Stimulated activated effector memory CD8-positive, alpha-beta T cell treated with anti-CD3 and anti-CD28 coated beads, Interleukin-12 subunit alpha, Interleukin-12 subunit beta, amount 100 ng/mL, for 72 hours (primary cell): ENCODE results near the gene TRAF2.
A peak's percentile ranks its signal among the peaks of the same experiment; 100 is the strongest.

Experiments used
- ATAC-seq: fragments of 150-1000 bp; cut with Tn5 transposase; 2 replicates; pipeline ENCODE4 v1.10.0; 2021
- DNase-seq, 2 donors: peaks; one replicate each; pipeline ENCODE4 v3.0.0; 2021 to 2022; ENCODE audit warnings: low spot score in 2 of 2
- H3K27ac Mint-ChIP-seq: one replicate; pipeline ENCODE4 v1.8.0; 2022; ENCODE audit warnings: mild to moderate bottlenecking, mixed read lengths
- H3K36me3 Mint-ChIP-seq: one replicate; pipeline ENCODE4 v1.8.0; 2022; ENCODE audit warnings: mild to moderate bottlenecking, mixed read lengths
- H3K4me1 Mint-ChIP-seq: one replicate; pipeline ENCODE4 v1.8.0; 2022; ENCODE audit warnings: mixed read lengths
- H3K4me3 Mint-ChIP-seq: one replicate; pipeline ENCODE4 v1.8.0; 2022; ENCODE audit warnings: mild to moderate bottlenecking, mixed read lengths
- H3K9me3 Mint-ChIP-seq: one replicate; pipeline ENCODE4 v1.8.0; 2022; ENCODE audit warnings: mixed read lengths

The TRAF2 gene

GRCh38 chr9:136902259-136902821 lies 16.0 kb downstream of the TRAF2 start:
- H3K9me3 Mint-ChIP-seq: no peaks in the 10 kb centered on the region
- H3K4me1 Mint-ChIP-seq: peaks cover 53% of the 10 kb centered on the region
- ATAC-seq: peak; percentile 90
- H3K27ac Mint-ChIP-seq: peak overlapping the region; percentile 89
- peak; percentile 68 to 92 for DNase-seq
- H3K36me3 Mint-ChIP-seq: peaks cover 94% of the 10 kb centered on the region
- H3K4me3 Mint-ChIP-seq: peak overlapping the region; percentile 69

GRCh38 chr9:136903041-136903554 lies 16.8 kb downstream of the TRAF2 start:
- Mint-ChIP-seq H3K9me3 (no peaks in the 10 kb centered on the region), H3K36me3 (peaks cover 100% of the 10 kb centered on the region), H3K27ac (peak overlapping the region; percentile 89), H3K4me1 (peaks cover 53% of the 10 kb centered on the region), H3K4me3 (peak overlapping the region; percentile 69)
- DNase-seq (no peak), ATAC-seq (no peak)

DNA sequence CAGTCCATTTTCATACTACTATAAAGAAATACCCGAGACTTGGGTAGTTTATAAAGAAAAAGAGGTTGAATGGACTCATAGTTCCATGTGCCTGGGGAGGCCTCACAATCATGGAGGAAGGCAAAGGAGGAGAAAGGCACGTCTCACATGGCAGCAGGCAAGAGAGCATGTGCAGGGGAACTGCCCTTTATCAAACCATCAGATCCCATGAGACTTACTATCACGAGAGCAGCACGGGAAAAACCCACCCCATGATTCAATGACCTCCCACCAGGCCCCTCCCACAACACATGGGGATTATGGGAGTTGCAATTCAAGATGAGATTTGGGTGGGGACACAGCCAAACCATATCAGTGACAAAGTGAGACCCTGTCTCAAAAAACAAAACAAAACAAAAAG lies 19.9 kb downstream of the TRAF2 start:
- Mint-ChIP-seq H3K36me3 (peaks cover 100% of the 10 kb centered on the region), H3K4me3 (no peak overlapping the region), H3K4me1 (peaks cover 40% of the 10 kb centered on the region), H3K9me3 (no peaks in the 10 kb centered on the region), H3K27ac (peak overlapping the region; percentile 85)
- DNase-seq (no peak), ATAC-seq (no peak)

GRCh38 chr9:136907011-136907914 lies 20.9 kb downstream of the TRAF2 start:
- H3K27ac Mint-ChIP-seq: peak overlapping the region; percentile 85
- H3K9me3 Mint-ChIP-seq: no peaks in the 10 kb centered on the region
- DNase-seq: no peak
- peaks cover 100% of the 10 kb centered on the region for H3K36me3 Mint-ChIP-seq
- peaks cover 30% of the 10 kb centered on the region for H3K4me1 Mint-ChIP-seq
- no peak for ATAC-seq
- no peak overlapping the region for H3K4me3 Mint-ChIP-seq

GRCh38 chr9:136910197-136910900 lies 24.0 kb downstream of the TRAF2 start:
- Mint-ChIP-seq H3K27ac (no peak overlapping the region), H3K9me3 (no peaks in the 10 kb centered on the region), H3K4me1 (peaks cover 9% of the 10 kb centered on the region), H3K36me3 (peaks cover 100% of the 10 kb centered on the region), H3K4me3 (no peak overlapping the region)
- DNase-seq (no peak), ATAC-seq (no peak)

DNA sequence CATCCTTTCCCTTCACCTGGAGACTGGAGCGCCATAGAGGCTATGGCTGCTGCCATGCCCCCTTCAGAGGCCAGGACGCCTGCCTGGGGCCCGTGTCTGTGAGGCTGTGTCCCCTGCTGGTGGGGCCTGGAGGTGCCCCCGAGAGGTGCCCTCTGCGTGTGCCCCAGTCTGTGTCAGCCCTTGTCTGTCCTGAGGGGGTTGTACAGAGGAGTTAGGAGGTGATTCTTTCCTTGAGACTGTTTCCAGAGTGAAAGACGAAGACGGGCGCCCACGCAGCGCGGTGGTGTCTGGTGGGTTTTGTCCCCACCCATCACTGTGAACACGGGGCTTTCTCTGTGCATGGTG lies 24.6 kb downstream of the TRAF2 start:
- no peak overlapping the region for H3K27ac Mint-ChIP-seq
- DNase-seq (no peak), ATAC-seq (peak; percentile 52)
- no peaks in the 10 kb centered on the region for H3K9me3 Mint-ChIP-seq
- H3K4me1 Mint-ChIP-seq: peaks cover 10% of the 10 kb centered on the region
- H3K36me3 Mint-ChIP-seq: peaks cover 100% of the 10 kb centered on the region
- no peak overlapping the region for H3K4me3 Mint-ChIP-seq

GRCh38 chr9:136913701-136914438 lies 27.6 kb downstream of the TRAF2 start:
- ATAC-seq (no peak), DNase-seq (no peak)
- Mint-ChIP-seq H3K36me3 (peaks cover 100% of the 10 kb centered on the region), H3K4me3 (no peak overlapping the region), H3K27ac (peak overlapping the region; percentile 56), H3K4me1 (peaks cover 20% of the 10 kb centered on the region), H3K9me3 (no peaks in the 10 kb centered on the region)

- H3K27ac Mint-ChIP-seq: peak overlapping the region; percentile 89
- H3K9me3 Mint-ChIP-seq: no peaks in the 10 kb centered on the region
- H3K4me3 Mint-ChIP-seq: no peak overlapping the region
- H3K4me1 Mint-ChIP-seq: peaks cover 20% of the 10 kb centered on the region
- DNase-seq (no peak), ATAC-seq (peak; percentile 58)
- peaks cover 100% of the 10 kb centered on the region for H3K36me3 Mint-ChIP-seq
Measured at GRCh38 chr9:136915632-136916329, 29.5 kb downstream of the TRAF2 start.

GRCh38 chr9:136916330-136917184 lies 30.2 kb downstream of the TRAF2 start:
- peak overlapping the region; percentile 89 for H3K27ac Mint-ChIP-seq
- H3K9me3 Mint-ChIP-seq: no peaks in the 10 kb centered on the region
- ATAC-seq (peak; percentile 88), DNase-seq (no peak)
- peaks cover 20% of the 10 kb centered on the region for H3K4me1 Mint-ChIP-seq
- peaks cover 97% of the 10 kb centered on the region for H3K36me3 Mint-ChIP-seq
- no peak overlapping the region for H3K4me3 Mint-ChIP-seq

GRCh38 chr9:136917902-136918301 lies 31.6 kb downstream of the TRAF2 start:
- Mint-ChIP-seq H3K9me3 (no peaks in the 10 kb centered on the region), H3K27ac (no peak overlapping the region), H3K4me1 (peaks cover 20% of the 10 kb centered on the region), H3K4me3 (no peak overlapping the region), H3K36me3 (peaks cover 95% of the 10 kb centered on the region)
- DNase-seq (no peak), ATAC-seq (no peak)

GRCh38 chr9:136920069-136920468 lies 33.8 kb downstream of the TRAF2 start:
- H3K4me3 Mint-ChIP-seq: no peak overlapping the region
- H3K27ac Mint-ChIP-seq: peak overlapping the region; percentile 71
- no peaks in the 10 kb centered on the region for H3K9me3 Mint-ChIP-seq
- DNase-seq (no peak), ATAC-seq (no peak)
- peaks cover 20% of the 10 kb centered on the region for H3K4me1 Mint-ChIP-seq
- peaks cover 95% of the 10 kb centered on the region for H3K36me3 Mint-ChIP-seq

DNA sequence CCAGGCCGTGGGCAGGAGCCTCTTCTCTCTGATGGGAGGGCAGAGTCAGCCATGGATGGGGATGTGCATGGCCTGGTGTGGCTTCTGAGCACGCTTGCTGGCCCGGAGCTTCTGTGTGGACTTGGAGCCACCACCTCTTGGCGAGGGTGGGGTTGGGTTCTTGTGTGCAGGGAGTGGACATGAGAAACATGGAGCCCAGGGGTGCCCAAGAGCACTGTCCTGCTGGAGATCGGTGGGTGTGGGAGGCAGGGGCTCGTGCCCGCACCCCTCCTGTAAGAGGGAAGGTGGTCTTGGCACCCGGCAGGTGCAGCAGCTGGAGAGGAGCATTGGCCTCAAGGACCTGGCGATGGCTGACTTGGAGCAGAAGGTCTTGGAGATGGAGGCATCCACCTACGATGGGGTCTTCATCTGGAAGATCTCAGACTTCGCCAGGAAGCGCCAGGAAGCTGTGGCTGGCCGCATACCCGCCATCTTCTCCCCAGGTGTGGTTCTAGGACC lies 34.5 kb downstream of the TRAF2 start:
- Mint-ChIP-seq H3K36me3 (peaks cover 95% of the 10 kb centered on the region), H3K4me1 (peaks cover 18% of the 10 kb centered on the region), H3K9me3 (no peaks in the 10 kb centered on the region), H3K27ac (peak overlapping the region; percentile 71), H3K4me3 (no peak overlapping the region)
- DNase-seq (no peak), ATAC-seq (no peak)

DNA sequence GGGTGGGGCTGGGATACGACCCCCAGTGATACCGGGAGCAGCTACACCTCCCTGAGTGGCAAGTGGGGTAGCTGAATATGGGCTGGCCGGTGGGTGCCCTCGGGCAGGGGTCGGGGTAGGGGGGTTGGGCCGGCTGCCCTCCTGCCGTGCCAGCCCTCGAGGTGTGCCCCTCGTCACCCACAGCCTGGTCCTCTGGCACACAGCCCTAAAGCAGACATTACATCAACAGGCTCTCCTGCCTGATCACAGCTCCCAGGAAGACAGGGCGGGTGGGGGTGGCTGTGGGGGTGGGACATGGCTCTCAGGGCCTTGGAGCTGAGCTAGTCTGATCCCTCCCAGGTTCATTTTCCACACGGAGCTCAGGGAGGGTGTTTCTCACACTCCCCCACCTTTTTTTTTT lies 35.0 kb downstream of the TRAF2 start:
- H3K36me3 Mint-ChIP-seq: peaks cover 95% of the 10 kb centered on the region
- H3K4me3 Mint-ChIP-seq: no peak overlapping the region
- peaks cover 13% of the 10 kb centered on the region for H3K4me1 Mint-ChIP-seq
- no peak overlapping the region for H3K27ac Mint-ChIP-seq
- no peaks in the 10 kb centered on the region for H3K9me3 Mint-ChIP-seq
- ATAC-seq (no peak), DNase-seq (no peak)

DNA sequence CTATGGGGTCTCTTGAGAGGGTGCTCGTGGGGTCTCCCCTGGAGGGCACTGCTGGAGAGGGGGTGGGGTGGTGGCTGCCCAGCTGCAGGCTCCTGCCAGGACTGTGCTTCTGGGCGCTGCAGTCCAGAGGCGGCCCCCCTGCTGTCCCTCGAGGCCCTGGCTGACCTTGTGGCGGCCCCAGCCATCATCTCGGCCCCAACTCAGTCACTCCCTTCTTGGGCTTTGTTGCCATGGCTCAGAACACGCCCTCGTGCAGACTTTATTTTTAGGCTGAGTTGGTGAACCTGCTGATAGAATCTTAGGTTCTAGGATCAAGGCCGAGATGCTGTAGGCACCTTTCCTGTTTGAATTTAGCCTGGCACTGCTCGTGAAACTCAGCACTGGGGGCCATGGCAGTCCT lies 35.4 kb downstream of the TRAF2 start:
- H3K4me3 Mint-ChIP-seq: no peak overlapping the region
- ATAC-seq (no peak), DNase-seq (no peak)
- peak overlapping the region; percentile 69 for H3K27ac Mint-ChIP-seq
- peaks cover 12% of the 10 kb centered on the region for H3K4me1 Mint-ChIP-seq
- no peaks in the 10 kb centered on the region for H3K9me3 Mint-ChIP-seq
- peaks cover 95% of the 10 kb centered on the region for H3K36me3 Mint-ChIP-seq
